ENCODE results near the gene PRKCA.

- TF ChIP-seq CTCF (IDR thresholded peaks at IDR 0.05), result no peak
- no peak for TF ChIP-seq POLR2A (IDR thresholded peaks at IDR 0.05)
These were observed 325.6 kb downstream of the PRKCA start for GRCh38 chr17:66627985-66628384.

Measured in uterus (tissue), 2 donors.